ENCODE results near the gene KIF26B.

DNA sequence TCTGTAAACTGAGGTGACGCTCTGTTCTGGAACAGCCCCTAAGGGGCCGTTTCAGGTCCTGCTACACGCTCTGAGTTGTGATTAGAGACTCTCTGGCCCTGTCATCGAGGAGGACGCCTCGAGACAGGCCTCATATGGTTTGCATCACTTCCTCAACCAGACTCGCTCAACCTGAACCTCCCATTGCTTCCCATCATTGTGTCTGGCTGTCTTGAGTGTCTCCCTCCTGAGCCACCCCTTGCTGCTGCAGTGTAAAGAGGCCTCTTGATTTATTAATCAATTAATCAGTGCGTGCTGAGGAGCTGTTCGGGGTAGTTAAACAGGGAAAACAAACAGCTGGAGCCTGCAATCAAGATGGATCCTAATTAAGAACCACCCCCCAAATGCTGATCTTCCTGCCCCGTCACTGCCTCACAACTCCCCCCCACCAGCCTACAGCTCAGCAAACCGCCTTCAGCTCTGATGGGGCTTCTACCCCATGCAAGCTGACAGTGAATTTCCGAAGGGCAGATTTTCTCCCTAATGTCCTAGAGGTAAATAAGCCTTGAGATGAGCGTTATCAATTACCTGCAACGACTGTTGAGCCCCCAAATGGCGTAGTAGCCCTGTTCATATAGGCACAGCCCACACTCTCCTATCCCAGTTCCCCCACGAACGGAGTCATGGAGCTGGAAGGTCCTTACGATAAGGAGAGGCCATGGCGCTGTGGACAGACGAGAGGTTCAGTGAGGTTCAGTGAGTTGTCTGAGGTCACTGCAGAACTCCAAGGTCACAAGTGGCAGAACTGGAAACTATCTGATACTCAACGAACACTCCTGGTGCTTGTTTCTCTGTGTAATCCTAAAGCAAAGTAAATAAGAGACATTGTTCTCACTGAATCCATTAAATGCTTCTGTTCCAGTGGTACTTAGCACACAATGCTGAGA lies 210.6 kb downstream of the KIF26B start:
- no peak for TF ChIP-seq EZH2phosphoT487 (IDR thresholded peaks at IDR 0.05; ENCODE audit: borderline replicate concordance)
- TF ChIP-seq, protein P1, sequence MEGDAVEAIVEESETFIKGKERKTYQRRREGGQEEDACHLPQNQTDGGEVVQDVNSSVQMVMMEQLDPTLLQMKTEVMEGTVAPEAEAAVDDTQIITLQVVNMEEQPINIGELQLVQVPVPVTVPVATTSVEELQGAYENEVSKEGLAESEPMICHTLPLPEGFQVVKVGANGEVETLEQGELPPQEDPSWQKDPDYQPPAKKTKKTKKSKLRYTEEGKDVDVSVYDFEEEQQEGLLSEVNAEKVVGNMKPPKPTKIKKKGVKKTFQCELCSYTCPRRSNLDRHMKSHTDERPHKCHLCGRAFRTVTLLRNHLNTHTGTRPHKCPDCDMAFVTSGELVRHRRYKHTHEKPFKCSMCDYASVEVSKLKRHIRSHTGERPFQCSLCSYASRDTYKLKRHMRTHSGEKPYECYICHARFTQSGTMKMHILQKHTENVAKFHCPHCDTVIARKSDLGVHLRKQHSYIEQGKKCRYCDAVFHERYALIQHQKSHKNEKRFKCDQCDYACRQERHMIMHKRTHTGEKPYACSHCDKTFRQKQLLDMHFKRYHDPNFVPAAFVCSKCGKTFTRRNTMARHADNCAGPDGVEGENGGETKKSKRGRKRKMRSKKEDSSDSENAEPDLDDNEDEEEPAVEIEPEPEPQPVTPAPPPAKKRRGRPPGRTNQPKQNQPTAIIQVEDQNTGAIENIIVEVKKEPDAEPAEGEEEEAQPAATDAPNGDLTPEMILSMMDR (conservative IDR thresholded peaks at IDR 0.05; ENCODE audit: low read length): no peak

All from Loucy (cell line).